HepG2 (cell line): ENCODE measurements around the gene CAP2. TPM values are rescaled to one million over a fixed set of nuclear protein-coding genes. Genes with fewer than 3 reads are reported as not detected.
A peak's percentile ranks its signal among the peaks of the same experiment; 100 is the strongest.

Source experiments
- BRF2 ChIP-seq: sonication (generic); formaldehyde crosslinking; IDR thresholded peaks from 2 replicates; pipeline ENCODE4 v1.8.1; 2022; ENCODE audit warnings: mild to moderate bottlenecking, missing genetic modification reagents
- FOXJ3 ChIP-seq: sonication (generic); formaldehyde crosslinking; IDR thresholded peaks from 2 replicates; pipeline ENCODE4 v1.4.0; 2020; ENCODE audit warnings: missing genetic modification reagents, mild to moderate bottlenecking, borderline replicate concordance
- IRF2 ChIP-seq: IDR thresholded peaks from 2 replicates; pipeline ENCODE4 v1.6.1; 2018; ENCODE audit warnings: missing genetic modification reagents, missing compliant biosample characterization
- KAT8 ChIP-seq: IDR thresholded peaks from 2 replicates; pipeline ENCODE4 v1.6.1; 2016; ENCODE audit warnings: missing genetic modification reagents, missing compliant biosample characterization
- NFE2L2 ChIP-seq: fragments of 150-350 bp; IDR thresholded peaks from 2 replicates; pipeline ENCODE4 v1.6.1; 2014; ENCODE audit warnings: low read length
- NKX3-1 ChIP-seq: sonication (generic); formaldehyde crosslinking; IDR thresholded peaks from 2 replicates; pipeline ENCODE4 v1.5.0; 2020; ENCODE audit warnings: missing genetic modification reagents
- PHF5A ChIP-seq: IDR thresholded peaks from one replicate; pipeline ENCODE4 v1.6.1; 2018; ENCODE audit warnings: low read depth, missing genetic modification reagents; ENCODE audit not compliant: unreplicated experiment
- PITX1 ChIP-seq: sonication (generic); formaldehyde crosslinking; IDR thresholded peaks from 2 replicates; pipeline ENCODE4 v1.5.1; 2020; ENCODE audit warnings: mild to moderate bottlenecking, missing genetic modification reagents
- POGK ChIP-seq: sonication (generic); formaldehyde crosslinking; conservative IDR thresholded peaks from 2 replicates; pipeline ENCODE4 v1.8.0; 2022; ENCODE audit warnings: mild to moderate bottlenecking, moderate library complexity, missing genetic modification reagents
- REPIN1 ChIP-seq: sonication (generic); formaldehyde crosslinking; IDR thresholded peaks from 2 replicates; pipeline ENCODE4 v1.8.0; 2022; ENCODE audit warnings: missing genetic modification reagents, low read depth, mild to moderate bottlenecking, borderline replicate concordance
- SMAD1 ChIP-seq: sonication (generic); formaldehyde crosslinking; IDR thresholded peaks from 2 replicates; pipeline ENCODE4 v1.4.0; 2020; ENCODE audit warnings: missing genetic modification reagents, low read depth, mild to moderate bottlenecking, borderline replicate concordance
- SNAPC5 ChIP-seq: sonication (generic); formaldehyde crosslinking; IDR thresholded peaks from 2 replicates; pipeline ENCODE4 v1.8.1; 2023; ENCODE audit warnings: mild to moderate bottlenecking, missing genetic modification reagents, borderline replicate concordance
- TFDP1 ChIP-seq: IDR thresholded peaks from 2 replicates; pipeline ENCODE4 v1.6.1; 2016; ENCODE audit warnings: missing compliant biosample characterization, missing genetic modification reagents, borderline replicate concordance
- ZBTB2 ChIP-seq: sonication (generic); formaldehyde crosslinking; IDR thresholded peaks from 2 replicates; pipeline ENCODE4 v1.8.0; 2022; ENCODE audit warnings: low read depth, missing genetic modification reagents
- ZFP91 ChIP-seq: sonication (generic); formaldehyde crosslinking; IDR thresholded peaks from 2 replicates; pipeline ENCODE4 v1.9.0; 2022; ENCODE audit warnings: missing genetic modification reagents, mild to moderate bottlenecking, borderline replicate concordance
- ZFYVE20 ChIP-seq: sonication (generic); formaldehyde crosslinking; IDR thresholded peaks from 2 replicates; pipeline ENCODE4 v1.8.0; 2023; ENCODE audit warnings: low read depth, mild to moderate bottlenecking, moderate library complexity, missing genetic modification reagents, borderline replicate concordance
- ZNF317 ChIP-seq: sonication (generic); formaldehyde crosslinking; IDR thresholded peaks from 2 replicates; pipeline ENCODE4 v1.5.0; 2020; ENCODE audit warnings: mild to moderate bottlenecking, missing genetic modification reagents
- ZNF350 ChIP-seq: sonication (generic); formaldehyde crosslinking; IDR thresholded peaks from 2 replicates; pipeline ENCODE4 v1.4.0; 2020; ENCODE audit warnings: mild to moderate bottlenecking, low read depth, missing genetic modification reagents, borderline replicate concordance
- ZNF704 ChIP-seq: sonication (generic); formaldehyde crosslinking; IDR thresholded peaks from 2 replicates; pipeline ENCODE4 v1.8.1; 2023; ENCODE audit warnings: mild to moderate bottlenecking, inconsistent platforms, moderate library complexity, missing genetic modification reagents, borderline replicate concordance
- polyA plus RNA-seq, 8 experiments: library from polyadenylated mRNA; depleted of rRNA in 3 of 8; stranded (reverse) in 7 of 8; unstranded in 1 of 8; fragments of >200 nt; fragmentation: Illumina TruSeq in 4 of 8; extraction: Trizol in 4 of 8; gene quantifications; 2 replicates each; pipeline versions ENCODE4 v1.2.1 to v1.2.3, GENCODE V29; 2011 to 2016; ENCODE audit warnings: low read depth in 4 of 8, missing spikeins in 1 of 8, mixed read lengths in 1 of 8; ENCODE audit not compliant: insufficient read depth in 1 of 8
- total RNA-seq, 5 experiments: library from RNA; depleted of rRNA; stranded (reverse); fragments of >200 nt; fragmentation: Illumina TruSeq; extraction: Trizol; gene quantifications; 2 replicates each; pipeline ENCODE4 v1.2.3, GENCODE V29; 2016; ENCODE audit warnings: low read depth in 1 of 5

Gene CAP2
- total and polyA plus RNA-seq, 2 of the 13 experiments (the other 11 are each of a cell fraction or from before 2014, with no cell fraction given): 7.9 to 53.1 TPM

GRCh38 chr6:17599877-17600526 lies 206.6 kb downstream of the CAP2 start, which contains the start of gene FAM8A1 (continued):
- peak; percentile 70; the same call in 1 of the 2 replicates for TF ChIP-seq POGK (CRISPR knock-in tag)
- peak; percentile 89 for TF ChIP-seq KAT8
- TF ChIP-seq SMAD1 (CRISPR knock-in tag): peak; percentile 90; the same call in 1 of the 2 replicates
- peak; percentile 73 for TF ChIP-seq ZBTB2 (CRISPR knock-in tag)
- TF ChIP-seq ZFP91: peak; percentile 38; the same call in 1 of the 2 replicates
- TF ChIP-seq ZNF704: no peak
- no peak for TF ChIP-seq ZFYVE20 (CRISPR knock-in tag)
- 0 out of 2 replicates have a peak, but pooled peaks have one; percentile 51 for TF ChIP-seq NKX3-1 (CRISPR knock-in tag)
- peak; percentile 84 for TF ChIP-seq ZNF317
- peak; percentile 86; the same call in 1 of the 2 replicates for TF ChIP-seq BRF2 (CRISPR knock-in tag)
- TF ChIP-seq REPIN1 (CRISPR knock-in tag): peak; percentile 85; the same call in 1 of the 2 replicates
- TF ChIP-seq FOXJ3 (CRISPR knock-in tag): peak; percentile 9; the same call in 1 of the 2 replicates
- peak; percentile 57; the same call in 1 of the 2 replicates for TF ChIP-seq TFDP1 (CRISPR knock-in tag)
- no peak for TF ChIP-seq NFE2L2
- TF ChIP-seq SNAPC5 (CRISPR knock-in tag): peak; percentile 83; the same call in 1 of the 2 replicates
- peak; percentile 79 for TF ChIP-seq PHF5A
- peak; percentile 88 for TF ChIP-seq ZNF350
- peak; percentile 81 for TF ChIP-seq IRF2
- peak; percentile 52; the same call in 1 of the 2 replicates for TF ChIP-seq PITX1 (CRISPR knock-in tag)
